GF-D8 (cell line): ENCODE measurements around the gene KIRREL2.
"Not testable (repeated sequence)": the region's sequence is repeated elsewhere in the genome, so short reads cannot be mapped to it uniquely, and the experiment has no call there.

Experiments
- DNase-seq: peaks from one replicate; lab custom pipeline; 2025; lab: John Stamatoyannopoulos, UW

KIRREL2 gene

GRCh38 chr19:35897706-35898451 lies 41.2 kb downstream of the KIRREL2 start:
- no peak for DNase-seq

- DNase-seq = no peak
Observed at GRCh38 chr19:35898499-35898809, 41.7 kb downstream of the KIRREL2 start.

GRCh38 chr19:35899547-35900214 lies 43.0 kb downstream of the KIRREL2 start:
- peak; percentile 54 for DNase-seq

- no peak for DNase-seq
Observed at GRCh38 chr19:35901055-35901644, 44.4 kb downstream of the KIRREL2 start.

- peak; percentile 71 for DNase-seq
Observed at GRCh38 chr19:35901854-35902661, 45.3 kb downstream of the KIRREL2 start, which contains the start of gene HCST. TSS of gene HCST (plus strand) at chr19:35902529. CDS start at chr19:35902594, 65 bp downstream.

- no peak for DNase-seq
Observed at GRCh38 chr19:35902870-35903475, 46.3 kb downstream of the KIRREL2 start.

GRCh38 chr19:35903550-35904179 lies 47.0 kb downstream of the KIRREL2 start:
- peak; percentile 91 for DNase-seq

- DNase-seq = peak; percentile 56
Observed at GRCh38 chr19:35904311-35905068, 47.8 kb downstream of the KIRREL2 start.

- DNase-seq = no peak
Observed at GRCh38 chr19:35905178-35905727, 48.5 kb downstream of the KIRREL2 start.

- no peak for DNase-seq
Observed at GRCh38 chr19:35907377-35907745, 50.6 kb downstream of the KIRREL2 start.

GRCh38 chr19:35908010-35908441 lies 51.3 kb downstream of the KIRREL2 start, which contains the start of gene TYROBP:
TSS of gene TYROBP (minus strand) at chr19:35908295. CDS start at chr19:35908228, 67 bp downstream.
- DNase-seq = peak; percentile 23

- DNase-seq = peak; percentile 98
Observed at GRCh38 chr19:35908973-35909683, 52.4 kb downstream of the KIRREL2 start.

- no peak for DNase-seq
Observed at GRCh38 chr19:35909684-35910035, 52.9 kb downstream of the KIRREL2 start.

- DNase-seq = not testable (repeated sequence)
Observed at GRCh38 chr19:35910355-35910754, 53.6 kb downstream of the KIRREL2 start.

GRCh38 chr19:35911173-35911572 lies 54.5 kb downstream of the KIRREL2 start:
- DNase-seq = peak; percentile 14

GRCh38 chr19:35911790-35912189 lies 55.1 kb downstream of the KIRREL2 start:
- no peak for DNase-seq

- no peak for DNase-seq
Observed at GRCh38 chr19:35913589-35913988, 56.9 kb downstream of the KIRREL2 start.

- DNase-seq = no peak
Observed at GRCh38 chr19:35915443-35915842, 58.7 kb downstream of the KIRREL2 start.
